Measurements from ENCODE around the gene CLDN34. TPM values are rescaled to one million over a fixed set of nuclear protein-coding genes. Genes with fewer than 3 reads are reported as not detected.

Gene CLDN34
- total RNA-seq, 1 donor = not detected

- DNase-seq (ENCODE audit: low read depth in 2 of 3, low spot score in 2 of 3) = no peak
Observed at GRCh38 chrX:9977635-9978034, 10.5 kb downstream of the CLDN34 start.

DNA sequence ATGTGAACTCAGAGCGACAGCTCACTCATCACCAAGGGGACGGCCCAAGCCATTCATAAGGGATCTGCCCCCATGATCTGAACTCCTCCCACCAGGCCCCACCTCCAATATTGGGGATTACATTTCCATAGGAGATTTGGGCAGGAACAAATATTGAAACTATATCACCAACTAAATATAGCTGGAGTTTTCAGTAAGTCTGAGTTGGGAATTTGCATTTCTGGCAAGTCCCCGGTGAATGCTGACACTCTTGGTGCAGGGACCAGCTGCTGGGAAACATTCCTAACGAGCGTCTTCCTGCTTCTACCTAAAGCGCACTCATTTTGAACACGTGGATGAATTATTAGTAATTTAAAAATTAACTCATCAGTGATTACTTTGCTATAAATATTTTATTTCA lies 13.2 kb downstream of the CLDN34 start:
- no peak for DNase-seq (ENCODE audit: low read depth in 2 of 3, low spot score in 2 of 3)

DNA sequence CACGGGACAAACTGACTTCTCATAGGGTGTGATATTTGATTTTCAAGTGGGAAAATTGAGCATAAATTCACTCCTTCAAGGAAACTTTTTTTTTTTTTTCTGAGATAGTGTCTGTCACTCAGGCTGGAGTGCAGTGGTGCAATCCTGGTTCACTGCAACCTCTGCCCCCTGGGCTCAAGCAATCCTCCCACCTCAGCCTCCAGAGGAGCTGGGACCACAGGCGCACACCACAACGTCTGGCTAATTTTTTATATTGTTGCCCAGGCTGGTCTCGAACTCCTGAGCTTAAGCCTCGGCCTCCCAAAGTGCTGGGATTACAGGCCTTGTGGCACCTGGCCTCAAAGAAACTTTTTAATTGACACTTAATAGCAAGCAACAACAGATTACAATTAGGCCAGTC lies 13.8 kb downstream of the CLDN34 start:
- DNase-seq (ENCODE audit: low read depth in 2 of 3, low spot score in 2 of 3) = no peak

- DNase-seq (ENCODE audit: low read depth in 2 of 3, low spot score in 2 of 3) = no peak
Observed at GRCh38 chrX:9983441-9983840, 16.3 kb downstream of the CLDN34 start.

- no peak for DNase-seq (ENCODE audit: low read depth in 2 of 3, low spot score in 2 of 3)
Observed at GRCh38 chrX:9983846-9984245, 16.7 kb downstream of the CLDN34 start.

DNA sequence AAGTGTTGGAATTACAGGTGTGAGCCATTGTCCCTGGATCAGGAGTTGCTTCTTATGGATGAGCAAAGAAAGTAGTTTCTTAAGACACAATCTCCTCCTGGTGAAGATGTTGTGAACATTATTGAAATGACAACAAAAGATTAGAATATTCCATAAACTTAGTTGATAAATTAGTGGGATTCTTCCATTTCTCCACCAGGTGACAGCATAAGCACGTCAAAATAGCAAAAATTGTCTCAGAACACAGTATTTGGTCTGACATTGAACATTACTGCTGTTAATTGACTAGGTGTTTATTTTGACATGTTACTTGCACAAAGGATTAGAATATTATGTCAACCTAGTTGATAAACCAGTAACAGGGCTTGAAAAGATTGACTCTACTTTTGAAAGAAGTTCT lies 21.6 kb downstream of the CLDN34 start:
- DNase-seq (ENCODE audit: low read depth in 2 of 3, low spot score in 2 of 3) = peak in 2 of 3 donors; percentile 17 to 44

GRCh38 chrX:9992061-9992460 lies 24.9 kb downstream of the CLDN34 start:
- no peak for DNase-seq (ENCODE audit: low read depth in 2 of 3, low spot score in 2 of 3)

DNA sequence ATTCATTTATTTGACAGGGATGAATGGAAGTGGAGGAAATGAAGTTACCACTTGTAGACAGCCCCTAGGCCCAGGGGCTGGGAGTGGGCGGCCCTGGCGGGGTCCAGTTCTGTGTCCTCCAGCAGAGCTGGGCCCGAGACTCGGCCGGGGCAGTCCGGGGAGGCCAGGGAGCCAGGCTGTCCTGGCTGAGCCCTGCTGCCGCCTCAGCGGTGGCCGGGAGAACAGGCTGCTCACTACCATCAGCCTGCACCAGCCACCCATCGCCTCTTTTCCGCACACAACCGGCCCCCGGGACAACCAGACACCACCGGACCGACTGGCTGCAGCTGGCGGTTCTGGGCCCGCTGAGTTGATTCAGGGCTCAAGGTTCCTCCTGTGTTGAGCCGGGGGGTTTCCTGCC lies 25.6 kb downstream of the CLDN34 start:
- no peak for DNase-seq (ENCODE audit: low read depth in 2 of 3, low spot score in 2 of 3)

DNA sequence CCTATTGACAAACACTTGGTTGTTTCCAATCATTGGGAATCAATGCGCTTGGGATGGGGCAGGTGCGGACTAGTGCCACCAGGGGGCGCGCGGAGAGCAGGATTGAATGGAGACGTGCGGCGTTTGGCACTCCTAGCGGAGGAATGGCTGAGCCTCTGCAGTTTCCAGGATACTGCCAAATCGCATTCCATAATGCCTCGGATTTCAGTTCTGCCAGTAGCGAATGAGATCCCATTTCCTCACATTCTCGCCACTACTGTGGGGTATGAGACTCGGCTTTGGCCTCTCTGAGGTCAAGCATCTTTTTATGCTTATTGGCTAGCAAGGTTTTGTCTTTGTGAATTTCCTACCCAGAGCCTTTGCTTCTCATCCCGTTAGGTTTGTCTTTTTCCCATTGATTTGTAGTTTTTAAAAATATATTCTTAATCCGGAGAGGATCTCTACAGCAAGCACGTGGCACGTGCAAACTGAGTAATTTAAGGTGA lies 28.7 kb downstream of the CLDN34 start:
- peak; percentile 49 to 66 (median 50) for DNase-seq (ENCODE audit: low read depth in 2 of 3, low spot score in 2 of 3)

DNA sequence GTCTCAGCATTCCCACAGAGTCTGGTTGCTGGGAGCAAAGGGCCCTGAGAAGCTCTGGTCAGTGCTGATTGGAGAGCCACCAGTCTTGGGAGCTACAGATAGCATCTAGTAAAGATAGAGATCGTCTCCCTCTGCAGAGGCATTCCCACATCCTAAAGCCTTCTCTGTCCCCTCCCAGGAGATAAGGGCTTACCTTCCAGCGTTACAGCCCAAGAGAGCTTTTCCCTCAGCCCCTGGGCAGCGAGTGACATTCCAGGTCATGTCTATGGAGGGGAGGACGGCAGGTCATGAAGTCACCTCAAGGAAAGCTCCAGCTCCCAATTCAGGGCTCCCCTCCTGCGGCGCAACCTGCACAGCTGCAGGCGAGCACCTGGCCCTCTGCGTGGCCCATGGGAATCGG lies 29.9 kb downstream of the CLDN34 start:
- no peak for DNase-seq (ENCODE audit: low read depth in 2 of 3, low spot score in 2 of 3)

DNA sequence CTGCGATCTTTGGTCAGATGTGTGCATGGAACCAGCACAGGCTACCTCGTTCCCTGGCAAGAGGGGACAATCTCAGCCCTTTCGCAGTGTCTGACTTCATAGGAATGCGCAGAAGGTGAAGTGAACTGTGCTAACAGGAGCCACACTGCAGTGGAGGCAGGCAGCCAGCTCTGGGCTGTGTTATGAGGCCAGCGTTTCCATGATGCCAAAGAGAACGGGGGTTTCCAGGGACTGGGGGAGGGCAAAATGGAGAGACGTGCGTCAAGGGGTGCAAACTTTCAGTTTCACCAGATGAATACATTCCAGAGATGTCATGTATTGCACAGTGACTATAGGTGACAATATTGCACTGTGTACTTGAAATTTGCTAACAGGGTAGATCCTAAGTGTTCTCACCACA lies 30.4 kb downstream of the CLDN34 start:
- DNase-seq (ENCODE audit: low read depth in 2 of 3, low spot score in 2 of 3) = no peak

- no peak for DNase-seq (ENCODE audit: low read depth in 2 of 3, low spot score in 2 of 3)
Observed at GRCh38 chrX:10001496-10001895, 34.3 kb downstream of the CLDN34 start.

DNA sequence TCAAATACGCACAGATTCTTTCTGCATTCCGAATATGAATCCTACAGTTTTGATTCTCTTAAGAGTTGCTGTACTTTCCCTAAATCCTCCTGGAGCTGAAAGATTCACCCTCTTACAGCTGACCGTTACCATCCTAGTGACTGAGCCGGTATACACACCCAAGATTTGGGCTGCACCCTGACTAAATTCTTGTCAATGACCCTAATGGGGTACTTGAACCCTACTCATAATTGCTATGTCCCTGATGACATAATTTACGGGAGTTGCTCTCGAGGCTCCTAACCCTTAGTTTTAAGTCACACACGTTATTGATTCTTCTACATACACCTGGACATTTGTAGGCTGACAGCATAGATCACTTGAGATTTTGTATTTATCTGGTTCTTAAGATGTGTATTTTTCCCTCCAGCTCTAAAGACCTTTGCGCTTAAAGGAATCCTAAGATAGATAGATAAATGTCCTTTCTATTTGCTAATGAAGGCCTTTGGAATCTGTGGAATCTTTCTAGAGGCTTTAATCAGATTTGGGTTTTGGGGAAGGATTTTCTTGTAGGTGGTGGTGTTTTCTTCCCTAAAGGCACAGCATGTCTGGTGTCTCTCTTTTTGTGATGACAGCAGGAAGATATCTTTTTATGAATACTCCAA lies 37.8 kb downstream of the CLDN34 start:
- no peak for DNase-seq (ENCODE audit: low read depth in 2 of 3, low spot score in 2 of 3)

DNA sequence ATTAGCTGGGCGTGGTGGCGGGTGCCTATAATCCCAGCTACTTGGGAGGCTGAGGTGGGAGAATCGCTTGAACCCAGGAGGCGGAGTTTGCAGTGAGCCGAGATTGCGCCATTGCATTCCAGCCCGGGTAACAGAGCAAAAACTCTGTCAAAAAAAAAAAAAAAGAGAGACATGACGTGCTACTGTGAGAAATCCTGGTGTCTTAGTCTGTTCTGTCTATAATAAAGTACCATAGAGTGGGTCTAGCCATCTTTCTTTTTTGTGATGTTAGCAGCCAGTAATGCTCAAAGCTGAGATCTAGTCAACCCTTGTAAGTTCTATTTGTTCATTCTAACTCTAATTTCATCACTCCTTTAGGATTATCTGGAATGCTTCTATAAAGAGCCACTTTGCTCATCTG lies 38.9 kb downstream of the CLDN34 start:
- no peak for DNase-seq (ENCODE audit: low read depth in 2 of 3, low spot score in 2 of 3)

DNA sequence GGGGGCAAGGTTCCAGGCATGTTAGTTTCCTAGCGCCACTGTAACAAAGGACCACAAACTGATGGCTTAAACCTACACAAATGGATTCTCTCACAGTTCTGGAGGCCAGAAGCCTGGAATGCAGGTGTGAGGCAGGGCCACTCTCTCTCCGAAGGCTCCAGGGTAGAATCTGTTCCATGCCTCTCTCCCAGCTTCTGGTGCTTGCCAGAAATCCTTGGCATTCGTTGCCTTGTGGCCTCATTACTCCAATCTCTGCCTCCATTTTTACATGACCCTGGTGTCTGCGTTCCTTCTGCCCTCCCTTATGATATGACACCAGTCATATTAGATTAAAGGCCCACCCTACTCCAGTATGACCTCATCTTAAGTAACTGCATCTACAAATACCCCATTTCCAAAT lies 39.6 kb downstream of the CLDN34 start:
- DNase-seq (ENCODE audit: low read depth in 2 of 3, low spot score in 2 of 3) = no peak

- peak in 2 of 3 donors; percentile 52 to 73 for DNase-seq (ENCODE audit: low read depth in 2 of 3, low spot score in 2 of 3)
Observed at GRCh38 chrX:10007621-10008020, 40.5 kb downstream of the CLDN34 start.

- DNase-seq (ENCODE audit: low read depth in 2 of 3, low spot score in 2 of 3) = no peak
Observed at GRCh38 chrX:10008483-10009056, 41.4 kb downstream of the CLDN34 start.

DNA sequence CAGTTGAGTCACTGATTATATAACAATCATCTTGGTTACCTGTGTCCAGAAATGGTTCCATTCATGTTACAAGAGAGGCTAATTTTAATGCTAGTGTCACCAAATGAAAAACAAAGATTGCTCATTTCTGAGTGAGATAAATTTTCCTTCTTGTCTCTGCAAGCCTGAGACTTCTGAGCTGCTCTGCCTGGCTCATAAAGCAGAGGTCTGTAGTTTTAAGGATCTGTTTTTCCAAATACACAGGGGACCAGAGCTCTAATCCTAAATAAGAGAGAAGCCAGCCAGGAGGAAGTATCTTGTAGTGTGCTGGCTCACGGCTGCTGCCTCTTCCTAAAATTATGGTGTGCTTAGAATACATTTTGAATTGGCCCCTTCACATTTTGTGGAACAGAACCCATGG lies 42.6 kb downstream of the CLDN34 start:
- no peak for DNase-seq (ENCODE audit: low read depth in 2 of 3, low spot score in 2 of 3)

- no peak for DNase-seq (ENCODE audit: low read depth in 2 of 3, low spot score in 2 of 3)
Observed at GRCh38 chrX:10010686-10011085, 43.5 kb downstream of the CLDN34 start.

- DNase-seq (ENCODE audit: low read depth in 2 of 3, low spot score in 2 of 3) = peak in 2 of 3 donors; percentile 36 to 48
Observed at GRCh38 chrX:10011261-10011931, 44.2 kb downstream of the CLDN34 start.

GRCh38 chrX:10011991-10012390 lies 44.8 kb downstream of the CLDN34 start:
- no peak for DNase-seq (ENCODE audit: low read depth in 2 of 3, low spot score in 2 of 3)

All from hematopoietic multipotent progenitor cell (in vitro differentiated cells).